Endothelial cell of umbilical vein (primary cell): ENCODE results near the gene THBS1.

Experiments used
- CTCF ChIP-seq, 2 donors: IDR thresholded peaks; 1 replicate in 1 of 2; 2 replicates in 1 of 2; pipeline ENCODE4 v1.5.1; 2011; ENCODE audit warnings: low read length in 2 of 2, mild to moderate bottlenecking in 2 of 2, moderate library complexity in 2 of 2, control low read depth in 1 of 2, inconsistent platforms in 1 of 2, low read depth in 1 of 2; ENCODE audit not compliant: insufficient read depth in 1 of 2; ENCODE audit errors: extremely low read depth in 1 of 2
- EZH2 ChIP-seq: IDR thresholded peaks from 2 replicates; pipeline ENCODE4 v1.6.1; 2012; ENCODE audit warnings: borderline replicate concordance, low read depth, mild to moderate bottlenecking, moderate library complexity, low read length, inconsistent platforms; ENCODE audit not compliant: severe bottlenecking
- GATA2 ChIP-seq: IDR thresholded peaks from 2 replicates; pipeline ENCODE4 v1.7.0; 2011; ENCODE audit warnings: low read depth, mild to moderate bottlenecking, moderate library complexity, mixed read lengths, low read length; ENCODE audit not compliant: insufficient read length, insufficient read depth
- MAX ChIP-seq: IDR thresholded peaks from 2 replicates; pipeline ENCODE4 v1.6.1; 2011; ENCODE audit not compliant: insufficient read depth, insufficient read length
- MYC ChIP-seq: IDR thresholded peaks from one replicate; pipeline ENCODE4 v1.6.1; 2011; ENCODE audit warnings: mild to moderate bottlenecking, low read depth, low read length
- POLR2A ChIP-seq: IDR thresholded peaks from 2 replicates; pipeline ENCODE4 v1.6.1; 2012; ENCODE audit warnings: low read depth, mild to moderate bottlenecking, control low read depth, low read length

GRCh38 chr15:39538936-39539335, 41.9 kb upstream of the THBS1 start:
- TF ChIP-seq CTCF (IDR thresholded peaks at IDR 0.05; ENCODE audit: extremely low read depth in 1 of 2, insufficient read depth in 1 of 2, low read depth in 1 of 2, low read length in 2 of 2) (no peak), EZH2 (no peak), POLR2A (no peak), MYC (no peak), GATA2 (no peak), MAX (no peak)
